ENCODE measurements around the gene TRIM38.

DNA sequence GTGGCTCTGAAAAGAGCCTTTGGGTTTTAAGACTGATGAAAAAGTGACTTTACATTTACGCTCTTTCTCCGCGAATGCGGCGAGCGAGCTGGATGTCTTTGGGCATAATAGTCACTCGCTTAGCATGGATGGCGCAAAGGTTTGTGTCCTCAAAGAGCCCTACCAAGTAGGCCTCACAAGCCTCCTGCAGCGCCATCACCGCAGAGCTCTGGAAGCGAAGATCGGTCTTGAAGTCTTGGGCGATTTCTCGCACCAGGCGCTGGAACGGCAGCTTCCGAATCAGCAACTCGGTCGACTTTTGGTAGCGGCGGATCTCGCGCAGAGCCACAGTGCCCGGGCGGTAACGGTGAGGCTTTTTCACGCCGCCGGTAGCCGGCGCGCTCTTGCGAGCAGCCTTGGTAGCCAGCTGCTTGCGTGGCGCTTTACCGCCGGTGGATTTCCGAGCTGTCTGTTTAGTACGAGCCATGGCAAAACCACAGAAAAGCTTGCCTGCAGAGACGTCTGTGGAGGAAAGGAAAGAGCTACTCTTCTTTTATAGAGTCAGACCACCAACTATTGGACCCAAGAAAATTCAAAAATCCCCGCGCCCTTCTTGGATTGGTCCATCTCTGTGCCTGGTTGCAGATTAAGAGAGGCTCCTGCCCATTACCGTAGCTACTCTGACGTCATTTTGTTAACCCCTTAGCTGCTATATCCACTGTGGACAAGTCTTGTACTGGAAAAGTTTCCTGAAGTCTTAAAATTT lies 69.2 kb downstream of the TRIM38 start:
- TF ChIP-seq YY1 (IDR thresholded peaks at IDR 0.05; ENCODE audit: insufficient read depth, insufficient read length), result no peak
- TF ChIP-seq ZNF274 (IDR thresholded peaks at IDR 0.05; ENCODE audit: low read depth, low read length), result no peak
